SH-SY5Y (cell line): ENCODE results near the gene PRKCH.

Experiments used
- GATA2 ChIP-seq: IDR thresholded peaks from 2 replicates; pipeline ENCODE4 v1.6.1; 2011; ENCODE audit warnings: mild to moderate bottlenecking, low read depth, low read length
- GATA3 ChIP-seq: IDR thresholded peaks from 2 replicates; pipeline ENCODE4 v1.6.1; 2011; ENCODE audit warnings: low read depth, mild to moderate bottlenecking, low read length, moderate library complexity

GRCh38 chr14:61587081-61587713, 265.8 kb downstream of the PRKCH start:
- TF ChIP-seq GATA2 (no peak), GATA3 (no peak)
